GM21515 (cell line): ENCODE data around the gene SLC41A1.
"Not testable (repeated sequence)": the region's sequence is repeated elsewhere in the genome, so short reads cannot be mapped to it uniquely, and the experiment has no call there.

Source experiments
- ATAC-seq: cut with Tn5 transposase; IDR thresholded peaks from one replicate; pipeline ENCODE4 v1.9.1; 2021; ENCODE audit not compliant: unreplicated experiment

Gene SLC41A1

GRCh38 chr1:205812878-205813754, at the start of gene SLC41A1:
Gene SLC41A1 (minus strand): TSS chr1:205813198. CDS start chr1:205810441, 2,757 bp downstream.
- peak; percentile 89 for ATAC-seq

DNA sequence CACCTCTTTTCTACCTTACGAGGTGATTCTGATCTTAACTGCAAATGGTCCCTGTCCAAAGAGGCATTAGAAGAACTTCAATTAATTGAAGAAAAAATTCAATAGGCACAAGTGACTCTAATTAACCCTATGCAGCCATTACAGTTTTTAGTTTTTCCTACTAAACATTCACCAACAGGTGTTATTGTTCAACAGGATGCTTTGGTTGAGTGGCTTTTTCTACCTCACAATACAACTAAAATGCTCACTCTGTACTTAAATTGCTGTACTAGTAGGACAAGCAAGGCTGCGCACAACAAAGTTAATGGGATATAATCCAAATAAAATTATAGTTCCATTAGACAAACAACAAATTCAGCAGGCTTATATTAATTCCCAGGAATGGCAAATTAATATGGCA, 48.5 kb upstream of the SLC41A1 start:
- ATAC-seq = no peak

DNA sequence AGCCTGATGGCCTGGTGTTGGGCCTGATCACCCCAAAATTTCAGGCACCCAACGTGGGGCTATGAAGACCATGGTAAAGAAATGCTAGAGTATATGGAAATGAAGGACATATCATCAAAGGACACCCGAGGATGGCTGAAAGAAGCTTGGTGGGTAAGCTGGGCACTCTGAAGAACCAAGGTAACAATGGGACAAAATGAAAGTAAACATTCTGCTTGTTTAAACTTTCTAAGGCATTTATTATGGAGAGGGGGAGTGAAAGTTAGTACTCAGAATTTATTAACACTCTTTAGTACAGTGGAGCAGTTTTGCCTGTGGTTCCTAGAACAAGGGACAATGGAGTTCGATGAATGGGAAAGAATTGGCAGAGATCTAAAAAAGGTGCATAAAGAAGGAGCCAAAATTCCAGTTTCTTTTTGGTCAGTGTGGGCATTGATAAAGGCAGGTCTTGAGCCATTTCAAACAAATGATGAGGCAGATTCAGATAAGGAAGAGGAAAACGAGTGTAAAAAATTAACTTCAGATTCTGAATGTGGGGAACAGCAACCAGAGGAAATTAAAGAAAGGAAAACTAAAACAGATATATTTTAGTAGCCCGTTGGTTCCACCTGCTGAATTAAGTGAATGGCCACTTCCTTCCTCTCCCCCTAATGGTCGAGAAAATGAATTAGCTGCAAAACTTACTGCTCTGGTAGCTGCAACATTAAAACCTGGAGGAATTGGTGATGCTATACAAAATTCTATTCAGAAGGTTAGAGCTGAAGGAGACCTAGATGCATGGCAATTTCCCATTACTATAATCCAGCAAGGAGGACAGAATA, 45.4 kb upstream of the SLC41A1 start:
- ATAC-seq = no peak

- ATAC-seq = not testable (repeated sequence)
Measured at GRCh38 chr1:205857501-205857900, 44.5 kb upstream of the SLC41A1 start.

- no peak for ATAC-seq
Measured at GRCh38 chr1:205856433-205856832, 43.4 kb upstream of the SLC41A1 start.

GRCh38 chr1:205852969-205853368, 40.0 kb upstream of the SLC41A1 start:
- no peak for ATAC-seq

- no peak for ATAC-seq
Measured at GRCh38 chr1:205851993-205852392, 39.0 kb upstream of the SLC41A1 start.

GRCh38 chr1:205849619-205850355, 36.8 kb upstream of the SLC41A1 start, which contains the start of gene PM20D1:
Gene PM20D1 (minus strand): TSS chr1:205850132. CDS start chr1:205850072, 60 bp downstream.
- peak; percentile 90 for ATAC-seq

DNA sequence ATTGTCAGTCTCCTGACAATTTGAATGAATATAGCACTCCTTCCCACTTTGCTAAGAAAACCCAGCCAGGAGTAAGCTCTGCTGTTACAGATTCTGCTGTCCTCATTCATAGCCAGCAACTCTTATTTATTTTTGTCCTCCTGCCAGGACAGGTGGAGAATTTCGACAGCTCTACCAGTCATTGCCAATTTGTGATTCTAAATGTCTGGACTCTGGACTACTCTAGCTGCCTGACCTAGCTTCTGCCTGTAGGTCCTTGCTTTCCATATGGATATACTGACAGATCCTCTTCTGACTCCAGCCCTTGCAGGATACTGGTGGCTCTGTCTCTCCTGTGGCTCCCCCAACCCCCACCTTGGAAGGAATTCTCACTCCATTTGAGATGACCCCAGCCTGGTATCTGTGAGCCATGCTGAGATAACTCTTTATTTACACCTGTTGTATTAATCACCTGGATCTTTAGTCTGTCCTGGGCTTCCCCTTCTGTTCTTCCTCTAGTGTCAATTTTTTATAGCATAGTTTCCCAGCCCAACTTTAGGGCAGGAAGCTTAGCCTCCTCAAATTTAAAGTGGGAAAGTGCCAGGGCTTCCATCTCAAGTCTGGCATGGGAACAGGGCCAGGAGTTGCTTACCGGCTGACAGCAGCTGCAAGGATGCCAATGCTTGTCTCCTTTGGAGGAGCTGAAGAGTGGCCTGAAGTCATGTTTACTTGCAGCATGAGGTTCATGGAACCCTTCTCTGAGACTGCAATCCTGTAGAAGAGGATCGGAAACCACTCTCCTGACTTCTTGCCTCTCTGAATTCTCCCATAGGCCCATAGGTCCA, 30.2 kb upstream of the SLC41A1 start:
- ATAC-seq = no peak

- ATAC-seq = no peak
Measured at GRCh38 chr1:205842229-205842628, 29.2 kb upstream of the SLC41A1 start.

GRCh38 chr1:205840146-205840923, 27.3 kb upstream of the SLC41A1 start:
- no peak for ATAC-seq

- ATAC-seq = no peak
Measured at GRCh38 chr1:205837382-205837970, 24.5 kb upstream of the SLC41A1 start.

DNA sequence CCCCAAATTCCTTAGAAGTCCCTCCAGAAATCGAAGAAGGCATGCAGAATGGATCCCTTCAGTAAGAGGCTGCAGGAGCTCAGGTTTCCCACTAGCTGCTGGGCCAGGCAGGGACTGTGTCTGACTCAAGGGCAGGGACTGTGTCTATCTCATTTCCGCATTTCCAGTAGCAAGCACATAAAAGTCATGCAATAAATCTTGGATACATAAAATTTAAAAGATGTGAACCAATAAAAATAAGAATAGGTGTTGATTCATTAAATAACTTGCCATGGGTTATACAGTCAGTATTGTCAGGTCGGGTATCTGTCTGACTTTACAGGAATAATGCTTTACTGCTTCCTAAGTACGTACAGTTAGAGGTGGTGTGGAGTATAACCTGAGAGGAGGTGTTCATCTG, 21.8 kb upstream of the SLC41A1 start:
- ATAC-seq = no peak

DNA sequence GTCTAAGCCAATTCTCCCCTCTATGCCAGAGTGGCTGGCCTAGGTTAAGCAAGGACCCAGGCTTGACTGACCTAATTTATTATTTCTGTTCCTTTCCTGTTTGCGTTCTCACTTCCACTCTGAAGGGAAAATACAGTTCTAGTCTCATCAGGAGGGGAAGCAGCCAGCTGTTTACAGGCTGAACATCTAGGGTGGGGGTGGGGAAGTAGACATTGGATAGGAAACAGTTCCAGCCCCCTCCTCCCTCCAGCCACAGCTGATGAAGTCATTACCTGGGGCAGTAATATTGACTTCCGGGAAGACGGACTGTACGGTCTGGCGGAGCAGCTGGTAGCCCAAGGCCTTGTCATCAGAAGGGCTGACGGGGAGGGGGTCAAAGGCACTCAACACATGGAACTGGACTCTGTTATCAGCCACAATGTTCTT, 19.3 kb upstream of the SLC41A1 start:
- no peak for ATAC-seq

DNA sequence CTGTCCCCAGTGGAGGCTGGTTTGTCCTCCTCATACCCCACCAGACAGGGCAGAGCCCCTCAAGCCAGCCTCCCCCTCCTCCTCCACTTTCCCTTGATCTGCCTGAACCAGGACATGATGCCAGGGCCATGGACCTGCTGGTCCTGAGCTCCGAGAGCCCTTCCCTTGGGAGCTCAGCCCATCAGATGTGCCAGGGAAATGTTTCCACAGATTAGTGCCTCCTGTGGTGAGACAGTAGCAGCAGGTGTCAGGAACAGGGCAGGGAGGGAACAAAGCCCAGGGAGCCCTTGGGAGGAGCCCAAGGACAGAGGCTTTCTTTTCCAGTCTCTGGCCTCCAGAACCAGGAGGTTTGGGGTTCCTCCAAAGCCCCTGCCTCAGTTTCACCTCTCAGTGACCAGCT, 14.6 kb upstream of the SLC41A1 start:
- no peak for ATAC-seq

DNA sequence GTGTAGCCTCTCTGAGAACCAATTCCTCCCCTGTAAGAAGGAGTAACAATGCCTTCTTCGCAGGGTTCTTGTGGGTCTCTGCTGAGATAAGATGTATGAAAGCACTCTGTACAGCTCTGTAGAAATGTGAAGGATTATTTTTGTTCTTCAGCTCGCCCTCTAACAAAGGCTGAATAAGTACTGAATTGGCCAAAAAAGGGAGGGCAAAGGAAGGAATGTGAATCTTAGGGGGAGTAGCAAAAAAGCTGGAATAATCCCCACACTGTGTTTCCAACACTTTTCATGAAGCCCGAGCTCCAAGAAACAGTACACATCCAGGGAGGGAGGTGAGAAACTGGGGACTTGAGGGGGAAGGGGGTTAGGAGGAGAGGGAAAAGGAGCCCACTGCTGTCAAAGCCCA, 14.0 kb upstream of the SLC41A1 start:
- ATAC-seq = no peak

DNA sequence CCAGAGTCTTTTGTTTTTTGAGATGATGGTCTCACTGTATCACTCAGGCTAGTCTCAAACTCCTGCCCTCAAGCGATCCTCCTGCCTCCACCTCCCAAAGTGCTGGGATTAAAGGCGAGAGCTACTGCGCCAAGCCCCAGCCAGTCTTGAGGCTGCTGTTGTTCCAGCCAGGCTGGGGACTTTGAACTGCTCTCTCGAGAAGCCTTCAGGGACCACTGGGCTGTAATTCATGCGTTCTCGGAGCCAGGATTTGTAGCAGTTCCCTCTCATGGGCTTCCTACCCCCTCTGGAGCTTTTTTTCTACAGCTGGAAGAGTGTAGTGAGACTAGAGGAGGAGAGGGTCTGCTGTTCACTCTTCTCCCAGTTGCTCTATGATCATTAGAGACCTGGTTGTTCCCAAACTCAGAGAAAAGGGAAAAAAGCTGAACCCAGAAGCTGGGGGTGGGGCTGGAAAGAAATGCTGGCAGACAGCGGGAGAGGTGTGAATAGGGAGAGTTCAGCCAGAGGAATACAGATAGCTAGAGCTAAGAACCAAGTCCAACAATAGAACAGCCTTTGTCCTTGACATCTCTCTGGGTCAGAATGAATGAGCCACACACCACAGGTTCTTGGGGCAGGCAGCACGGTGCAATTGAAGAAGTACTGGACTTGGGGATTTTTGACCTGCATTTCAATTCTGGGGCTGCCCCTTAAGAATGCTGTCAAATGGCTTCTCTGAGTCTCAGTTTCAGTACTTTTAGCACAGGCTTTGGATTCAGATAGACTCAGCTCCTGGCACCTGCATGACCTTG, 13.2 kb upstream of the SLC41A1 start:
- no peak for ATAC-seq

DNA sequence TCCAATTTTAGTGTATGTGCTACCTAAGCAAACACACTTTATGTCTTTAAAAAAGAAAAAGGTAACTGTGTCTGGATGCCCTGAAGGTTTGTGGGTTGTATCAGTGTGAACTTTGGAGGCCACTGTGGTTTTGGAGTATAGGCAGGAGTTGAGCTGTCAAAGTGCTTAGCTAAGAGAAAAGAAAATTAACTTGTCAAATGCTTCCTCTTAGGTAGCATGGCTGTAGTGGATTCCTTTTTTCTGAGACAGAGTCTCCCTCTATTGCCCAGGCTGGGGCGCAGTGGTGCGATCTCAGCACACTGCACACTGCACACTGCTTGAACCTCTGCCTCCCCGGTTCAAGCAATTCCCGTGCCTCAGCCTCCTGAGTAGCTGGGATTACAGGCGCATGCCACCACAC, 11.2 kb upstream of the SLC41A1 start:
- ATAC-seq = no peak
